Gastroesophageal sphincter (tissue), 4 donors: ENCODE results near the gene ZC3H14. TPM values are rescaled to one million over a fixed set of nuclear protein-coding genes. Genes with fewer than 3 reads are reported as not detected.
"Not testable (repeated sequence)": the region's sequence is repeated elsewhere in the genome, so short reads cannot be mapped to it uniquely, and the experiment has no call there.

Experiments
- ATAC-seq: fragments of 150-250 bp; one replicate; pipeline ENCODE4 v1.9.1; 2016; ENCODE audit warnings: mild to moderate bottlenecking, moderate library complexity
- H3K27ac ChIP-seq, 4 donors: fragments of 200-600 bp; sonication (generic) in 3 of 4; 1 replicate in 3 of 4; 2 replicates in 1 of 4; pipeline ENCODE4 v1.5.1; 2016 to 2019
- H3K27me3 ChIP-seq: fragments of 200-600 bp; sonication (generic); one replicate; pipeline ENCODE4 v1.5.1; 2019
- H3K36me3 ChIP-seq, 2 donors: fragments of 200-600 bp; sonication (generic); one replicate each; pipeline ENCODE4 v1.5.1; 2019; ENCODE audit warnings: control low read depth in 1 of 2
- H3K4me1 ChIP-seq, 3 donors: fragments of 200-600 bp; sonication (generic); 1 replicate in 2 of 3; 2 replicates in 1 of 3; pipeline ENCODE4 v1.5.1; 2016 to 2019; ENCODE audit warnings: control low read depth in 2 of 3
- H3K4me3 ChIP-seq, 2 donors: fragments of 200-600 bp; sonication (generic); one replicate each; pipeline ENCODE4 v1.5.1; 2019; ENCODE audit warnings: mild to moderate bottlenecking in 1 of 2, moderate library complexity in 1 of 2
- H3K9me3 ChIP-seq, 3 donors: fragments of 200-600 bp; sonication (generic); one replicate each; pipeline ENCODE4 v1.5.1; 2017 to 2019; ENCODE audit warnings: control low read depth in 2 of 3
- CTCF ChIP-seq, 4 experiments: fragments of 200-600 bp in 2 of 4; fragments of 450-650 bp in 2 of 4; sonication (generic) in 1 of 4; IDR thresholded peaks; one replicate each; pipeline ENCODE4 v1.5.1; 2017 to 2019; ENCODE audit warnings: antibody characterized with exemption in 4 of 4, mild to moderate bottlenecking in 2 of 4, moderate library complexity in 2 of 4
- EP300 ChIP-seq: sonication (generic); formaldehyde crosslinking; IDR thresholded peaks from one replicate; pipeline ENCODE4 v1.6.1; 2017; ENCODE audit warnings: antibody characterized with exemption, mild to moderate bottlenecking
- POLR2A ChIP-seq, 2 donors: fragments of 450-650 bp; IDR thresholded peaks; one replicate each; pipeline ENCODE4 v1.6.1; 2017; ENCODE audit warnings: antibody characterized with exemption in 2 of 2, mild to moderate bottlenecking in 2 of 2, moderate library complexity in 1 of 2
- POLR2AphosphoS5 ChIP-seq: sonication (generic); formaldehyde crosslinking; IDR thresholded peaks from one replicate; pipeline ENCODE4 v1.6.1; 2017; ENCODE audit warnings: antibody characterized with exemption
- WGBS, 2 donors: methylation state at CpG; one replicate each; pipeline ENCODE4 v1.1.5; 2018; ENCODE audit warnings: low coverage in 1 of 2; 5-methylcytosine and 5-hydroxymethylcytosine counted together
- total RNA-seq, 4 donors: library from RNA; depleted of rRNA; stranded (reverse); fragments of >200 nt; gene quantifications; one replicate each; pipeline ENCODE4 v1.1.0, GENCODE V29; 2016

Gene ZC3H14
- total RNA-seq, 4 donors from 2014 or later: 59.1 to 84.5 (median 72.3) TPM

- TF ChIP-seq POLR2AphosphoS5 (no peak), CTCF (IDR thresholded peaks at IDR 0.05) (no peak), POLR2A (IDR thresholded peaks at IDR 0.05) (no peak), EP300 (no peak)
- 77 to 79% methylated on average over 5 of the region's 5 CpGs for WGBS, 2 donors
Measured at GRCh38 chr14:88518592-88519512, 44.0 kb upstream of the ZC3H14 start.

GRCh38 chr14:88519907-88520306 lies 42.9 kb upstream of the ZC3H14 start:
- no peak for TF ChIP-seq POLR2AphosphoS5
- TF ChIP-seq POLR2A (IDR thresholded peaks at IDR 0.05): no peak
- TF ChIP-seq EP300: no peak

More at GRCh38 chr14:88518592-88519512, 44.0 kb upstream of the ZC3H14 start:
- Histone ChIP-seq H3K4me3 (no peak overlapping the region), H3K27me3 (no peaks in the 10 kb centered on the region), H3K9me3 (no peaks in the 10 kb centered on the region), H3K36me3 (peaks cover 0 to 22% of the 10 kb centered on the region in 2 donors), H3K4me1 (peaks cover 0 to 11% (median 0%) of the 10 kb centered on the region in 3 donors), H3K27ac (no peak overlapping the region)
- ATAC-seq: no peak

GRCh38 chr14:88521818-88522217 lies 41.0 kb upstream of the ZC3H14 start:
- Histone ChIP-seq H3K4me3 (no peak overlapping the region), H3K36me3 (peaks cover 0 to under 1% of the 10 kb centered on the region in 2 donors), H3K4me1 (peaks cover 0 to 11% (median 0%) of the 10 kb centered on the region in 3 donors), H3K9me3 (no peaks in the 10 kb centered on the region), H3K27me3 (no peaks in the 10 kb centered on the region), H3K27ac (peak overlapping the region in 1 of 4 donors; percentile 25)
- TF ChIP-seq CTCF (IDR thresholded peaks at IDR 0.05) (no peak), POLR2A (IDR thresholded peaks at IDR 0.05) (no peak), POLR2AphosphoS5 (no peak), EP300 (no peak)
- WGBS, 2 donors: 56 to 61% methylated on average over 3 of the region's 3 CpGs
- no peak for ATAC-seq

More at GRCh38 chr14:88519907-88520306, 42.9 kb upstream of the ZC3H14 start:
- ATAC-seq: no peak
- H3K36me3 ChIP-seq: peaks cover 0 to 16% of the 10 kb centered on the region in 2 donors
- H3K4me3 ChIP-seq: no peak overlapping the region
- no peaks in the 10 kb centered on the region for H3K9me3 ChIP-seq
- H3K4me1 ChIP-seq: peaks cover 0 to 11% (median 0%) of the 10 kb centered on the region in 3 donors
- H3K27me3 ChIP-seq: no peaks in the 10 kb centered on the region
- no peak overlapping the region for H3K27ac ChIP-seq
- WGBS, 2 donors: 81 to 86% methylated on average over 2 of the region's 2 CpGs

DNA sequence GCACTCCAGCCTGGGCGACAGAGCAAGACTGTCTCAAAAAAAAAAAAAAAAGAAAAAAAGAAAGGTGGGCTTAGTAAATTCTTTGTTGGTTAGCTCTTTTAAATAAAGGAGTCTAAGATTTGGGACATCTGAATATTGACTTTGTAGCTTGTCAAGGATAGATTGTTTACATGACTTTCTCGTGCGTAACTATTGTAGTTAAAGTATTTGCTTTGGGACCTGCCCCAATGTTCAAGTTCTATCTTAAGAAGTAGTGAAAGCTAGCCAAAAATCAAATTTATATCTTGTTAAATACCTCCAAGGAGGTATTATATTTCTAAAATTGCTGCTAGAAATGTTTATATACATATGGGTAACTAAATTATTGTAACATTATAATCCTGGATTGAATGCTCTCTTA lies 40.4 kb upstream of the ZC3H14 start:
- TF ChIP-seq POLR2AphosphoS5 (no peak), CTCF (IDR thresholded peaks at IDR 0.05) (no peak), POLR2A (IDR thresholded peaks at IDR 0.05) (no peak), EP300 (no peak)
- peaks cover 0 to 11% (median 0%) of the 10 kb centered on the region in 3 donors for H3K4me1 ChIP-seq
- no peaks in the 10 kb centered on the region for H3K9me3 ChIP-seq
- 48 to 51% methylated on average over 3 of the region's 3 CpGs for WGBS, 2 donors
- peak overlapping the region in 2 of 4 donors; percentile 15 to 25 for H3K27ac ChIP-seq
- H3K4me3 ChIP-seq: no peak overlapping the region
- no peaks in the 10 kb centered on the region for H3K36me3 ChIP-seq
- ATAC-seq: no peak
- no peaks in the 10 kb centered on the region for H3K27me3 ChIP-seq

GRCh38 chr14:88529889-88530288 lies 32.9 kb upstream of the ZC3H14 start:
- 80 to 83% methylated on average over 1 of the region's 1 CpG for WGBS, 2 donors
- not testable (repeated sequence) for H3K27ac ChIP-seq, H3K4me1 ChIP-seq, H3K4me3 ChIP-seq, H3K27me3 ChIP-seq, ATAC-seq
- Histone ChIP-seq H3K36me3 (peaks cover 0 to 15% of the 10 kb centered on the region in 2 donors), H3K9me3 (peaks cover 0 to 11% (median 0%) of the 10 kb centered on the region in 3 donors)
